T-helper 17 cell (primary cell): ENCODE measurements around the gene ASIC2. TPM values are rescaled to one million over a fixed set of nuclear protein-coding genes. Genes with fewer than 3 reads are reported as not detected.

ENCODE experiments used
- ATAC-seq: fragments of 150-1000 bp; cut with Tn5 transposase; 2 replicates; pipeline ENCODE4 v1.10.0; 2021; ENCODE audit warnings: mild to moderate bottlenecking, moderate library complexity
- DNase-seq, 3 donors: peaks; one replicate each; pipeline versions ENCODE4 v3.0.0 to v3.0.0-alpha.2; 2020 to 2021
- H3K9me3 ChIP-seq: one replicate; pipeline ENCODE4 v1.7.0; 2013; ENCODE audit warnings: low read length, mild to moderate bottlenecking; ENCODE audit not compliant: control insufficient read depth, poor library complexity, severe bottlenecking
- H3K27ac Mint-ChIP-seq: one replicate; pipeline ENCODE4 v1.8.0; 2022; ENCODE audit warnings: mild to moderate bottlenecking, moderate library complexity, mixed read lengths
- H3K27me3 Mint-ChIP-seq: one replicate; pipeline ENCODE4 v1.8.0; 2022; ENCODE audit warnings: mixed read lengths
- H3K36me3 Mint-ChIP-seq: one replicate; pipeline ENCODE4 v1.8.0; 2022; ENCODE audit warnings: low read depth, mixed read lengths
- H3K4me1 Mint-ChIP-seq: one replicate; pipeline ENCODE4 v1.8.0; 2022; ENCODE audit warnings: mild to moderate bottlenecking, mixed read lengths
- H3K4me3 Mint-ChIP-seq: one replicate; pipeline ENCODE4 v1.8.0; 2022; ENCODE audit warnings: mild to moderate bottlenecking, moderate library complexity, mixed read lengths
- total RNA-seq, 4 donors: library from RNA in 2 of 4; stranded (reverse) in 2 of 4; gene quantifications; one replicate each; pipeline ENCODE4 v1.2.3 and lab custom pipeline; 2022 to 2026

ASIC2 gene
- total RNA-seq, 2 donors from 2014 or later = not detected

- ATAC-seq = no peak
- Mint-ChIP-seq H3K4me3 (no peak overlapping the region), H3K36me3 (no peaks in the 10 kb centered on the region)
Measured at GRCh38 chr17:33118391-33119075, 174.6 kb downstream of the ASIC2 start.

DNA sequence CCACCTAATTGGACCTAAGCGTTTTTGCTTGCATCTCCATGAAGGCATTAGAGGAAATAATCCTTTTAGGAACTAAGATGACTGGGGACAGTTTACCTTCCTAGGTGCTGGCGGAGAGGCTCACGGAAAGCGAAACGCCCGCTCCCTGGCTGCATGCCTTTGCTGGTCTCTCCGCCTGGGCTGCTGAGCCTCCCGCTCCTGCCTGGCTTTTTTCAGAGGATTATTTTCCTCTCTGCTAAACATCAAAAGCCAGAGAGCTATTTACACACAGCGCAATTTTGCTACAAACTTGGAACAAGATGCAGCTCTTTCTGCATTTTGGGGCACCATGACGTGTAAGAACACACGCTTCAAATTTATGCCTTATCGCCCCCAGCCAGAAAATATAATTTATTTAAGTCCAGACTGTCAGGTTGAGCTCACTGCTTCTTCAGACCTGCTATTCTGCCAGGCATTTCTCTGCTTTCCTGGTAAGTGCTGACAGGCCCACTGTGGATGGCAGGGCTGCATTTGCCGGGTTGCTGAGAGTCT, 177.0 kb downstream of the ASIC2 start:
- peaks cover 53% of the 10 kb centered on the region for H3K27me3 Mint-ChIP-seq

More at GRCh38 chr17:33118391-33119075, 174.6 kb downstream of the ASIC2 start:
- Mint-ChIP-seq H3K4me1 (no peaks in the 10 kb centered on the region), H3K27ac (no peak overlapping the region), H3K27me3 (peaks cover 51% of the 10 kb centered on the region)
- no peak for DNase-seq
- H3K9me3 ChIP-seq = no peaks in the 10 kb centered on the region

GRCh38 chr17:33115366-33115765, 177.7 kb downstream of the ASIC2 start:
- DNase-seq (no peak), ATAC-seq (no peak)
- Mint-ChIP-seq H3K27me3 (peaks cover 48% of the 10 kb centered on the region), H3K4me1 (no peaks in the 10 kb centered on the region), H3K36me3 (no peaks in the 10 kb centered on the region), H3K4me3 (no peak overlapping the region), H3K27ac (no peak overlapping the region)
- H3K9me3 ChIP-seq = no peaks in the 10 kb centered on the region

More for the DNA sequence above, 177.0 kb downstream of the ASIC2 start:
- Mint-ChIP-seq H3K27ac (no peak overlapping the region), H3K4me1 (no peaks in the 10 kb centered on the region), H3K36me3 (no peaks in the 10 kb centered on the region), H3K4me3 (no peak overlapping the region)
- no peaks in the 10 kb centered on the region for H3K9me3 ChIP-seq
- ATAC-seq (no peak), DNase-seq (no peak)

- Mint-ChIP-seq H3K36me3 (no peaks in the 10 kb centered on the region), H3K4me1 (no peaks in the 10 kb centered on the region), H3K4me3 (no peak overlapping the region), H3K27ac (no peak overlapping the region), H3K27me3 (peaks cover 46% of the 10 kb centered on the region)
- DNase-seq (no peak), ATAC-seq (no peak)
- no peaks in the 10 kb centered on the region for H3K9me3 ChIP-seq
Measured at GRCh38 chr17:33113991-33114370, 179.1 kb downstream of the ASIC2 start.

DNA sequence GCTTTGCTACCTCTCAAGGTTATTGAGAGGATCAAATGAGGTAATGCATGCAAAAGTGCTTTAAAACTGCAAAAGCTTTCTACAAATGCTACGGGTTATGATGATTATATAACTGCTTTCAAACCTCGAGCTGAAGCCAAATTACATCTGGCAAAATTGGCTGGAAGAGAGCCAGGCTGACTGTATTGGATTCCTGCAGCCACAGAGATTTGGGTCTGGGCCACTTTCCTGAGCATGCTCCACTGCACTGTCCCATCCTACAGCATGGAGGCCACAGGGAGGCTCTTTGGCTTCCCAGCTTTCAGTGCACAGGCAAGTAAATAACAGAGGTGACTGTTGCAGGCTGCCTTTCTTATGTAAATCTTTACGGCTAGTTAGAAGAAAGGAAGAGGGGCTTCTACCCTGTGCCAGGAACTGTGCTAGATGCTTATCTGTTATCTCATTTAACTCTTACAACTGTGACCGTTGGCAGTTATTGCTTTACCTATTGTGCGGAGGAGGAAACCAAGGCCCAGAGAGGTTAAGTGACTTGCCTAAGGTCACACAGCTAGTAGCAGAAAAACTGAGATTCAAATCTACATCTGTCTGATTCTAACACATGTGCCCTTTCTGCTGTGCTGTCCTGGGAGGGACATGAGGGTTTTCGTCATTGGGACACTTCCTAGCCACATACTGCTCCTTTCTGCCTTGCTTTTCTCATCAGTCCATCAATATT, 179.7 kb downstream of the ASIC2 start:
- H3K9me3 ChIP-seq = no peaks in the 10 kb centered on the region
- no peaks in the 10 kb centered on the region for H3K4me1 Mint-ChIP-seq
- ATAC-seq (no peak), DNase-seq (no peak)
- H3K36me3 Mint-ChIP-seq = no peaks in the 10 kb centered on the region
- H3K27me3 Mint-ChIP-seq = peaks cover 46% of the 10 kb centered on the region
- no peak overlapping the region for H3K27ac Mint-ChIP-seq
- no peak overlapping the region for H3K4me3 Mint-ChIP-seq

GRCh38 chr17:33112763-33113162, 180.3 kb downstream of the ASIC2 start:
- DNase-seq = no peak
- H3K4me3 Mint-ChIP-seq = no peak overlapping the region
- no peak overlapping the region for H3K27ac Mint-ChIP-seq
- H3K9me3 ChIP-seq = no peaks in the 10 kb centered on the region
- H3K36me3 Mint-ChIP-seq = no peaks in the 10 kb centered on the region
- peaks cover 46% of the 10 kb centered on the region for H3K27me3 Mint-ChIP-seq
- no peak for ATAC-seq
- no peaks in the 10 kb centered on the region for H3K4me1 Mint-ChIP-seq

DNA sequence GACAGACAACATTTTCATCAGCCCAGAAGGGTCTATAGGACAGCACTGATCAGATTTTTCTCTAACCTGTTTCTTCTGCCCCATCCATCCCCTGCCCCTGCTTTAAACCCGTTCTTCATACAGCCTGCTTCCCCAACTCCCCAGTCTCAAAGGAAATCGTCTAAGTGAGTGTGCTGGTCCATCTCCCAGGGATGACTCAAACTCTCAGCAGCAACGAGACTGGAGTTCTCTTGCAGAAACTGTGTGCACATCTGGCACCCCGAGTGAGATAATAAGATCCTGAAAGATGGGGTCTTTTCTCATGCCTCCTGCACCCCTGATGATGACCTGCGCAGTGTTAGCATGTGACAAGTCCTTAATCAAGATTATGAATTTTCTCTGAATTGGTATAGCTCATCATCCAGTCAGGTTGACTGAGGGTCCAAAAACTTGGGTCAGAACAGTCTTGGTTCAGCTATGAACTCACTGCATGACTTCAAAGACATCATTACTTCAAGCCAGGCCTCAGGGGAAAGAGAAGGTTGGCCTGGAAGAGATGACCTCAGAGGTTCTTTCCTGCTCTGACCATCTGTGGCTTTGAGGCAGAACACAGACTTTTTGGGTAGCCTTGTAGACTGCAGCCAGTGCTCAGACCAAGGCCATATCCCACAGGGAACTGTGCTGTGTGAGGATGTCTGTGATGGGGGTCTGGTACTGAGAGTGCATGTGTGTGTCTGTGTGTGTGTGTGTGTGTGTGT, 183.6 kb downstream of the ASIC2 start:
- ATAC-seq = no peak
- no peaks in the 10 kb centered on the region for H3K4me1 Mint-ChIP-seq

GRCh38 chr17:33106525-33107165, 186.4 kb downstream of the ASIC2 start:
- no peaks in the 10 kb centered on the region for H3K9me3 ChIP-seq
- H3K4me1 Mint-ChIP-seq = peaks cover 3% of the 10 kb centered on the region
- ATAC-seq (no peak), DNase-seq (no peak)
- H3K27me3 Mint-ChIP-seq = peaks cover 28% of the 10 kb centered on the region
- H3K27ac Mint-ChIP-seq = no peak overlapping the region
- no peaks in the 10 kb centered on the region for H3K36me3 Mint-ChIP-seq
- H3K4me3 Mint-ChIP-seq = no peak overlapping the region

More for the DNA sequence above, 183.6 kb downstream of the ASIC2 start:
- H3K27ac Mint-ChIP-seq = no peak overlapping the region
- no peak for DNase-seq
- no peak overlapping the region for H3K4me3 Mint-ChIP-seq
- H3K27me3 Mint-ChIP-seq = peaks cover 31% of the 10 kb centered on the region
- H3K36me3 Mint-ChIP-seq = no peaks in the 10 kb centered on the region
- no peaks in the 10 kb centered on the region for H3K9me3 ChIP-seq

DNA sequence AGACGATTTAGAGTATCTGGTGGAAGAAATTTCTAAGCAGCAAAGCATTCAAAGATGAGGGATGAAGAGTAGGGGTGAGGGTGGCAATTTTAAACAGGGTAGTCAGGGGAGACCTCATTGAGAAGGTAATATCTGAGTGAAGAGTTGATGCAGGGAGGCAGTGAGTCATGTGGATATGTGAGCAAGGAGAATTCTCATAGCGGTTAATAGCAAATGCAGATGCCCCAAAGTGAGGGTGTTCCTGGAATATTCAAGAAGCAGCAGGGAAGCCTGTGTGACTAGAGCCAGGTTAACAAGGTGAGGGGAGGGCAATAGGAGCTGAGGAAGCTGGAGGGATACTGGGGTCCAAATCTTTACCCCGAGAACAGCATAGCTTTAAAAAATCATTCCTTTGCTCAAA, 187.2 kb downstream of the ASIC2 start:
- Mint-ChIP-seq H3K27me3 (peaks cover 23% of the 10 kb centered on the region), H3K36me3 (no peaks in the 10 kb centered on the region), H3K4me3 (no peak overlapping the region), H3K4me1 (peaks cover 3% of the 10 kb centered on the region), H3K27ac (no peak overlapping the region)
- H3K9me3 ChIP-seq = no peaks in the 10 kb centered on the region
- no peak for ATAC-seq
- no peak for DNase-seq

GRCh38 chr17:33099906-33100305, 193.2 kb downstream of the ASIC2 start:
- ATAC-seq (no peak), DNase-seq (no peak)
- no peaks in the 10 kb centered on the region for H3K9me3 ChIP-seq
- no peak overlapping the region for H3K27ac Mint-ChIP-seq
- H3K27me3 Mint-ChIP-seq = peaks cover 55% of the 10 kb centered on the region
- peaks cover 3% of the 10 kb centered on the region for H3K4me1 Mint-ChIP-seq
- H3K4me3 Mint-ChIP-seq = no peak overlapping the region
- no peaks in the 10 kb centered on the region for H3K36me3 Mint-ChIP-seq

- H3K27me3 Mint-ChIP-seq = peaks cover 60% of the 10 kb centered on the region
- DNase-seq (no peak), ATAC-seq (no peak)
- H3K27ac Mint-ChIP-seq = no peak overlapping the region
- H3K4me3 Mint-ChIP-seq = no peak overlapping the region
- H3K36me3 Mint-ChIP-seq = no peaks in the 10 kb centered on the region
- no peaks in the 10 kb centered on the region for H3K9me3 ChIP-seq
- H3K4me1 Mint-ChIP-seq = peaks cover 3% of the 10 kb centered on the region
Measured at GRCh38 chr17:33099252-33099651, 193.8 kb downstream of the ASIC2 start.

DNA sequence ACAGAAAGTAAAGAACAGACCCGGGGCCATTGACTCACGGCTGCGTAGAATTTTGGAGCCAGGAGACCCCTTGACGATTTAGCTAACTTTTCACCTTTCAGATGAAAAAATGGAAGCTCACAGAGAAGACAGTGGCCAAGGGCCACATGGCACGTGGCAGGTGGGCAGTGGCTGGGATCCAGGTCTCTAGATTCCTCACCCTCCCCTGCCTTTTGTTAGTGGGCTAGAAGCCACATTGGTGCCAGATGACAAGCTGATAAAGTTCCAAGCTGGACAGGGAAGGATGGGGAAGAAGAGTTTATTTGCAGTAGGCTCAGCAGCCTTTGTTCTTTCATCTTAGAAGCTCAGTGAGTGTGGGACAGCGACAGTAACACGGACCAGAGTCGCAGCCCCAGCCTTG, 195.7 kb downstream of the ASIC2 start:
- H3K27me3 Mint-ChIP-seq = peaks cover 67% of the 10 kb centered on the region
- no peaks in the 10 kb centered on the region for H3K9me3 ChIP-seq
- no peak for ATAC-seq
- no peak overlapping the region for H3K4me3 Mint-ChIP-seq
- DNase-seq = no peak
- peaks cover under 1% of the 10 kb centered on the region for H3K4me1 Mint-ChIP-seq
- no peaks in the 10 kb centered on the region for H3K36me3 Mint-ChIP-seq
- H3K27ac Mint-ChIP-seq = no peak overlapping the region

DNA sequence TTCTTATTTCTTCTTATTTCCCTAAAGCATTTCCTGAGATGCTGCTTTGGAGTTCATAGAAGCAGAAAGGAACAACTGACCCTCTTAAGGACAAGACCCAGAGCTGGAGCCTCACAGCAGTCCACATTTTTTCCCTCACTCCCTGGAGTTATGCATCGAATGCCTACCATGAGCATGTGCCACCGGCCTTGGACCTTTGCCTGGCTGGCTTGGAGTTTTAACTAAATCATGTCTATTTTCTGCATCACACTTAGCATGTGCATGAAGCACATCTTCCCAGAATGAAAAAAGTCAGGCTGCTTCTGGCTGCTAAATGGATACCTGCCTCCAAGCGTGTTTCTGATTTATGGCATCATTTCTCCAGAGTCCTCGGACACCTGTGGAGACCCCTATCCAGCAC, 196.9 kb downstream of the ASIC2 start:
- H3K27ac Mint-ChIP-seq = no peak overlapping the region

More for the DNA sequence above, 196.9 kb downstream of the ASIC2 start:
- Mint-ChIP-seq H3K27me3 (peaks cover 69% of the 10 kb centered on the region), H3K4me3 (no peak overlapping the region), H3K4me1 (no peaks in the 10 kb centered on the region), H3K36me3 (no peaks in the 10 kb centered on the region)
- no peaks in the 10 kb centered on the region for H3K9me3 ChIP-seq
- no peak for DNase-seq
- ATAC-seq = no peak
